Calu3 (cell line): ENCODE data around the gene GRM7. TPM values are rescaled to one million over a fixed set of nuclear protein-coding genes. Genes with fewer than 3 reads are reported as not detected.

Source experiments
- BruUV-seq: library from RNA; stranded (reverse); fragments of 400-500 nt; replicated peaks from 2 replicates; lab custom pipeline; 2021; lab: Mats Ljungman, UMichigan
- CTCF ChIA-PET: fragments of 300-600 bp; sonication (Branson Sonifier 250); formaldehyde crosslinking; loops from one replicate; lab custom pipeline; 2022; ENCODE audit warnings: antibody characterized with exemption; lab: Charles Lee
- DNase-seq: peaks from one replicate; pipeline ENCODE4 v3.0.0; 2022
- H3K27ac Mint-ChIP-seq: one replicate; pipeline ENCODE4 v1.8.0; 2022; ENCODE audit warnings: mixed read lengths; ENCODE audit not compliant: unreplicated experiment
- H3K27me3 Mint-ChIP-seq: one replicate; pipeline ENCODE4 v1.8.0; 2022; ENCODE audit warnings: mixed read lengths; ENCODE audit not compliant: unreplicated experiment
- H3K36me3 Mint-ChIP-seq: one replicate; pipeline ENCODE4 v1.8.0; 2022; ENCODE audit warnings: mild to moderate bottlenecking, moderate library complexity, mixed read lengths; ENCODE audit not compliant: insufficient read depth, unreplicated experiment
- H3K4me1 Mint-ChIP-seq: one replicate; pipeline ENCODE4 v1.8.0; 2022; ENCODE audit warnings: mild to moderate bottlenecking, low read depth, mixed read lengths; ENCODE audit not compliant: unreplicated experiment
- H3K4me3 Mint-ChIP-seq: one replicate; pipeline ENCODE4 v1.8.0; 2022; ENCODE audit warnings: mild to moderate bottlenecking, low read depth, moderate library complexity, mixed read lengths; ENCODE audit not compliant: unreplicated experiment
- H3K9me3 Mint-ChIP-seq: one replicate; pipeline ENCODE4 v1.8.0; 2022; ENCODE audit warnings: low read depth, mixed read lengths; ENCODE audit not compliant: unreplicated experiment
- intact Hi-C: fragments of 100-400 bp; cut with micrococcal nuclease; formaldehyde crosslinking; loops from one replicate; pipeline ENCODE4 v1.10.0; 2022; ENCODE audit not compliant: unreplicated experiment
- total RNA-seq: library from RNA; stranded (reverse); gene quantifications from 2 replicates; pipeline ENCODE4 v1.2.3, GENCODE V29; 2022
- TF ChIP-seq, protein P1 (sequence below): fragments of 200-600 bp; IDR thresholded peaks from one replicate; pipeline ENCODE4 v1.8.0; 2022; ENCODE audit warnings: antibody characterized with exemption; ENCODE audit not compliant: unreplicated experiment

GRM7 gene
- total RNA-seq, 1 experiment from 2014 or later, result not detected

DNA sequence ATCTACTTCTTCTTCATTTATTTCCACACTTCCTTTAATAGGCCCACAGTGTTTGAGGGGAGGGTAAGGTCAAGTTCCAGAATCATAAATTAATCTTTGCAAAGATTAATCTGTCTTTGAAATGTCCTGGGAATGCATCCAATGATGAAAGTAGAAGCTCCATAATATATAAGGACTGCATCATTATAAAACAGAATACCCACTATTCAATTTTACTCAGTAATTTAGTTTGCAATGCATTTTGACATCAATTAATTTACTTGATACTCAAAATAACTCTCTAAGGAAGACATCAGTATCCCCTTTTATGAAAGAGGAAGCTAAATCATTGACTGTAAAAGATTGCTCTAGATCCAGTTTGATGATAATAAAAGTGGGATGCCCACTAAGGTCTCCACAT lies 777.2 kb downstream of the GRM7 start:
- H3K4me1 Mint-ChIP-seq, result no peaks in the 10 kb centered on the region
- BruUV-seq, result no TSS peak
- DNase-seq, result no peak
- intact Hi-C loops, result no loop called here
- H3K36me3 Mint-ChIP-seq, result no peaks in the 10 kb centered on the region
- H3K27me3 Mint-ChIP-seq, result no peaks in the 10 kb centered on the region
- peaks cover 2% of the 10 kb centered on the region for H3K9me3 Mint-ChIP-seq
- TF ChIP-seq, protein P1, sequence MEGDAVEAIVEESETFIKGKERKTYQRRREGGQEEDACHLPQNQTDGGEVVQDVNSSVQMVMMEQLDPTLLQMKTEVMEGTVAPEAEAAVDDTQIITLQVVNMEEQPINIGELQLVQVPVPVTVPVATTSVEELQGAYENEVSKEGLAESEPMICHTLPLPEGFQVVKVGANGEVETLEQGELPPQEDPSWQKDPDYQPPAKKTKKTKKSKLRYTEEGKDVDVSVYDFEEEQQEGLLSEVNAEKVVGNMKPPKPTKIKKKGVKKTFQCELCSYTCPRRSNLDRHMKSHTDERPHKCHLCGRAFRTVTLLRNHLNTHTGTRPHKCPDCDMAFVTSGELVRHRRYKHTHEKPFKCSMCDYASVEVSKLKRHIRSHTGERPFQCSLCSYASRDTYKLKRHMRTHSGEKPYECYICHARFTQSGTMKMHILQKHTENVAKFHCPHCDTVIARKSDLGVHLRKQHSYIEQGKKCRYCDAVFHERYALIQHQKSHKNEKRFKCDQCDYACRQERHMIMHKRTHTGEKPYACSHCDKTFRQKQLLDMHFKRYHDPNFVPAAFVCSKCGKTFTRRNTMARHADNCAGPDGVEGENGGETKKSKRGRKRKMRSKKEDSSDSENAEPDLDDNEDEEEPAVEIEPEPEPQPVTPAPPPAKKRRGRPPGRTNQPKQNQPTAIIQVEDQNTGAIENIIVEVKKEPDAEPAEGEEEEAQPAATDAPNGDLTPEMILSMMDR, result no peak
- no peak overlapping the region for H3K27ac Mint-ChIP-seq
- CTCF ChIA-PET, result no interaction called here
- no peak overlapping the region for H3K4me3 Mint-ChIP-seq

DNA sequence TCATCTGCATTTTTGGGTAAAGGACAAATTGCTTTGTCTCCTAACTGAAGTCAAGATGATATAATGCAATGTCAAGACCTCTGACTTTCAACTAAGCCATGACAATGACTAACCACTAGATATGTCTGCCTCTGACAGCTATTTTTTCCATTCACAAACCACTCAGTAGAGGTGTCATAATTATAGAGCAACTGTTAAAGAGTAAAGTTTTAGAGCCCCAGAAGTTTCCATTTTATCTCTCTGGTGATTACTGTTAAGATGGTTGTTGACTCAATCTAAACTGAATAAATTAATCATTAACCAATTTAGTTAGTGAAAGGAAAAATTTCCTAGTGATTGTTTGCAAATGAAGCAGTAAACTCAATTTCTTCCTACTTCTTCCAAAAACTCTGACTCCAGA lies 779.9 kb downstream of the GRM7 start:
- no peak for DNase-seq
- Mint-ChIP-seq H3K9me3 (no peaks in the 10 kb centered on the region), H3K36me3 (no peaks in the 10 kb centered on the region), H3K4me1 (no peaks in the 10 kb centered on the region), H3K4me3 (no peak overlapping the region), H3K27me3 (no peaks in the 10 kb centered on the region), H3K27ac (no peak overlapping the region)
- CTCF ChIA-PET, result no interaction called here
- no TSS peak for BruUV-seq
- intact Hi-C loops, result no loop called here
- TF ChIP-seq, protein P1, result no peak

DNA sequence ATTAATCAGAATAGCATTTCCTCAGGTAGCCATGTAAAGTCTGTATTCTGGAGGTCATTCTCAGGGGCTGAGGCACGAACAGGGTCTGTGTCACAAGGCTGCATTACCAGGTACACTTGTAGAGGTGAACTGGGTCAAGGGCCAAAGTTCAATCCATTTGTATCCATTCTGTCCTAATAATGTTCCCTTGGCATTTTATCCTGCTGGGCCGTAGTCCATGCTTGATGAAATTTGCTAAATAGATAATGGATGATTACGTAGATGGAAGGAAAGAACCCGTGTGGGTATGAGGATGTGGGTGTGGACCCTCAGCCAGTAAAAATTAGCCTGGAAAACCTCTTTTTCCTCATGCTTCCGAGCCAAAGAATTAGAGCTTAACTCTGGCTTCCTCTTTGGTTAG lies 785.9 kb downstream of the GRM7 start:
- peaks cover under 1% of the 10 kb centered on the region for H3K9me3 Mint-ChIP-seq
- no TSS peak for BruUV-seq
- CTCF ChIA-PET, result no interaction called here
- DNase-seq, result no peak
- no peaks in the 10 kb centered on the region for H3K36me3 Mint-ChIP-seq
- H3K4me3 Mint-ChIP-seq, result no peak overlapping the region
- no peaks in the 10 kb centered on the region for H3K27me3 Mint-ChIP-seq
- H3K27ac Mint-ChIP-seq, result no peak overlapping the region
- intact Hi-C loops, result no loop called here
- H3K4me1 Mint-ChIP-seq, result no peaks in the 10 kb centered on the region
- TF ChIP-seq, protein P1, result no peak

DNA sequence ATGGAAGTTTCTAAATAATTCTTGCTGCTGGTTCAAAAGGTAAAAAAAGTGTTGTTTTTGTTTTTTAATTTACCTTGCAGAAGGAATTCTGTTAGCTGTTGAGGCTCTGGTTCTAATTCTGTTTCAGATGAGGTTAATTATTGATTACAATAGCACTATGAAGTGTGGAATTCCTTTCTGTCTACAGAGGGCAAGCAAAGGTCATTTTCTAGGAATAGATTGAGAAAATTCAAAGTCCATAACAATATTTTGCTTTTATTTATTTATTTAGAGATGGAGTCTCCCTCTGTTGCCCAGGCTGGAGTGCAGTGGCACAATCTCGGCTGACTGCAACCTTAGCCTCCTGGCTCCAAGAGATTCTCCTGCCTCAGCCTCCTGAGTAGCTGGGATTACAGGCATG lies 789.6 kb downstream of the GRM7 start:
- Mint-ChIP-seq H3K4me1 (no peaks in the 10 kb centered on the region), H3K27me3 (no peaks in the 10 kb centered on the region), H3K27ac (no peak overlapping the region), H3K36me3 (no peaks in the 10 kb centered on the region), H3K4me3 (no peak overlapping the region), H3K9me3 (peaks cover 4% of the 10 kb centered on the region)
- TF ChIP-seq, protein P1, result no peak
- no TSS peak for BruUV-seq
- no peak for DNase-seq
- CTCF ChIA-PET, result interaction anchor here (0.5 kb wide), 1 partner anchor 985 kb away, joined by 3 read pairs; no protein-coding TSS in a partner anchor
- intact Hi-C loops, result no loop called here
